RWPE2 (cell line): ENCODE results near the gene PALMD.

Source experiments
- ATAC-seq: fragments of 200-7000 bp; cut with Tn5 transposase; 3 replicates; pipeline ENCODE4 v1.9.1; 2021; ENCODE audit warnings: low read depth
- DNase-seq: peaks from one replicate; pipeline ENCODE4 v3.0.0-alpha.2; 2020; ENCODE audit warnings: low spot score
- H3K27ac ChIP-seq: fragments of 450-650 bp; 2 replicates; pipeline ENCODE4 v1.5.1; 2017; ENCODE audit warnings: mild to moderate bottlenecking; ENCODE audit not compliant: poor library complexity, severe bottlenecking
- H3K27me3 ChIP-seq: fragments of 250-450 bp; sonication (Bioruptor Pico); 2 replicates; pipeline ENCODE4 v1.5.1; 2021; ENCODE audit warnings: mild to moderate bottlenecking, moderate library complexity; ENCODE audit not compliant: insufficient read depth, poor library complexity, severe bottlenecking
- H3K36me3 ChIP-seq: fragments of 250-450 bp; sonication (Bioruptor Pico); 2 replicates; pipeline ENCODE4 v1.5.1; 2020; ENCODE audit warnings: low read depth, mild to moderate bottlenecking, moderate library complexity
- H3K4me1 ChIP-seq: fragments of 250-450 bp; sonication (Bioruptor Pico); 2 replicates; pipeline ENCODE4 v1.5.1; 2021; ENCODE audit warnings: mild to moderate bottlenecking, moderate library complexity; ENCODE audit not compliant: insufficient read depth, poor library complexity, severe bottlenecking
- H3K4me3 ChIP-seq: fragments of 250-450 bp; sonication (Bioruptor Pico); 2 replicates; pipeline ENCODE4 v1.5.1; 2021; ENCODE audit warnings: mild to moderate bottlenecking, moderate library complexity; ENCODE audit not compliant: severe bottlenecking
- H3K9me3 ChIP-seq: fragments of 250-450 bp; sonication (Bioruptor Pico); 2 replicates; pipeline ENCODE4 v1.5.1; 2021; ENCODE audit warnings: mild to moderate bottlenecking, moderate library complexity; ENCODE audit not compliant: severe bottlenecking
- CTCF ChIP-seq: fragments of 450-650 bp; IDR thresholded peaks from one replicate; pipeline ENCODE4 v1.5.1; 2017; ENCODE audit warnings: mild to moderate bottlenecking, moderate library complexity; ENCODE audit not compliant: poor library complexity, severe bottlenecking

The PALMD gene

GRCh38 chr1:99726818-99727217 is 80.9 kb downstream of the PALMD start:
- no peak for DNase-seq

GRCh38 chr1:99727575-99728185 is 81.8 kb downstream of the PALMD start:
- Histone ChIP-seq H3K36me3 (no peaks in the 10 kb centered on the region), H3K27ac (no peak overlapping the region), H3K4me1 (no peaks in the 10 kb centered on the region), H3K4me3 (no peak overlapping the region), H3K27me3 (no peaks in the 10 kb centered on the region), H3K9me3 (no peaks in the 10 kb centered on the region)
- no peak for ATAC-seq
- DNase-seq = no peak
- no peak for TF ChIP-seq CTCF

More at GRCh38 chr1:99726818-99727217, 80.9 kb downstream of the PALMD start:
- TF ChIP-seq CTCF = no peak
- no peaks in the 10 kb centered on the region for H3K9me3 ChIP-seq
- ATAC-seq = no peak
- no peaks in the 10 kb centered on the region for H3K27me3 ChIP-seq
- H3K4me1 ChIP-seq = no peaks in the 10 kb centered on the region
- H3K27ac ChIP-seq = no peak overlapping the region
- no peaks in the 10 kb centered on the region for H3K36me3 ChIP-seq
- no peak overlapping the region for H3K4me3 ChIP-seq

GRCh38 chr1:99728494-99729235 is 82.8 kb downstream of the PALMD start:
- peak; percentile 22 for TF ChIP-seq CTCF
- H3K4me1 ChIP-seq = no peaks in the 10 kb centered on the region
- ATAC-seq = peak; percentile 36; the same call in 1 of the 3 replicates
- no peaks in the 10 kb centered on the region for H3K9me3 ChIP-seq
- DNase-seq = no peak
- H3K27ac ChIP-seq = no peak overlapping the region
- H3K4me3 ChIP-seq = no peak overlapping the region
- H3K36me3 ChIP-seq = no peaks in the 10 kb centered on the region
- no peaks in the 10 kb centered on the region for H3K27me3 ChIP-seq

GRCh38 chr1:99731384-99731783 is 85.5 kb downstream of the PALMD start:
- TF ChIP-seq CTCF = no peak
- peak; percentile 56; the same call in 2 of the 3 replicates for ATAC-seq

GRCh38 chr1:99735852-99736251 is 89.9 kb downstream of the PALMD start:
- peaks cover 4% of the 10 kb centered on the region; the same call in 1 of the 2 replicates for H3K36me3 ChIP-seq

More at GRCh38 chr1:99731384-99731783, 85.5 kb downstream of the PALMD start:
- no peak for DNase-seq
- Histone ChIP-seq H3K27me3 (no peaks in the 10 kb centered on the region), H3K27ac (no peak overlapping the region), H3K4me1 (no peaks in the 10 kb centered on the region), H3K9me3 (no peaks in the 10 kb centered on the region), H3K4me3 (no peak overlapping the region), H3K36me3 (no peaks in the 10 kb centered on the region; the same call in 1 of the 2 replicates)

More at GRCh38 chr1:99735852-99736251, 89.9 kb downstream of the PALMD start:
- Histone ChIP-seq H3K9me3 (no peaks in the 10 kb centered on the region), H3K27me3 (no peaks in the 10 kb centered on the region), H3K27ac (no peak overlapping the region), H3K4me3 (no peak overlapping the region), H3K4me1 (no peaks in the 10 kb centered on the region)
- TF ChIP-seq CTCF = no peak
- DNase-seq = no peak
- no peak for ATAC-seq
